Esophagus muscularis mucosa (tissue), 4 donors: Measurements from ENCODE around the gene ULK3.

Experiments
- EP300 ChIP-seq: sonication (generic); formaldehyde crosslinking; IDR thresholded peaks from one replicate; pipeline ENCODE4 v1.6.1; 2017; ENCODE audit warnings: antibody characterized with exemption
- POLR2A ChIP-seq: fragments of 450-650 bp; IDR thresholded peaks from one replicate; pipeline ENCODE4 v1.6.1; 2017; ENCODE audit warnings: antibody characterized with exemption, moderate library complexity, mild to moderate bottlenecking, low read depth
- POLR2AphosphoS5 ChIP-seq, 2 donors: sonication (generic); formaldehyde crosslinking; IDR thresholded peaks; one replicate each; pipeline ENCODE4 v1.6.1; 2017; ENCODE audit warnings: antibody characterized with exemption in 2 of 2
- TF ChIP-seq, protein P1 (sequence below), 3 experiments: fragments of 200-600 bp in 2 of 3; fragments of 450-650 bp in 1 of 3; sonication (generic) in 2 of 3; IDR thresholded peaks; one replicate each; pipeline ENCODE4 v1.5.1; 2017 to 2019; ENCODE audit warnings: antibody characterized with exemption in 3 of 3, mild to moderate bottlenecking in 2 of 3, moderate library complexity in 1 of 3

DNA sequence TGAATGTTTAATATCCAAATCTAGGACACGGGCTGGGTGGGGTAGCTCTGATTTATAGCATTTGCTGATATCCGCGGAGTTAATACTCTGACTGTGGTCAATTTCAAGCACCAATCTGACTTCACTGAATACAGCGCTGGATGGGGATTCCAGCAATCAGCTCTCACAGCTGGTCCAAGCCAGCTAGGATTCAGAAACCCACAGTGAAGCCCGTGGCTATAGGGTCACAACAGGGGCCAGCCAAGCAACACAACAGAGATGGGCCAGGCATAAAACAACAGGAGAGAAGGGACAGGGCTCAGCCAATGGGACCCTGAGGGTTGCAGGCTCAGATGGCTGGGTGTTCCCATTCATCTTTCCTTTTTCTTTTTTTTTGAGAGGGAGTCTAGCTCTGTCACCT, 35.7 kb downstream of the ULK3 start:
- TF ChIP-seq POLR2A = no peak
- TF ChIP-seq, protein P1, sequence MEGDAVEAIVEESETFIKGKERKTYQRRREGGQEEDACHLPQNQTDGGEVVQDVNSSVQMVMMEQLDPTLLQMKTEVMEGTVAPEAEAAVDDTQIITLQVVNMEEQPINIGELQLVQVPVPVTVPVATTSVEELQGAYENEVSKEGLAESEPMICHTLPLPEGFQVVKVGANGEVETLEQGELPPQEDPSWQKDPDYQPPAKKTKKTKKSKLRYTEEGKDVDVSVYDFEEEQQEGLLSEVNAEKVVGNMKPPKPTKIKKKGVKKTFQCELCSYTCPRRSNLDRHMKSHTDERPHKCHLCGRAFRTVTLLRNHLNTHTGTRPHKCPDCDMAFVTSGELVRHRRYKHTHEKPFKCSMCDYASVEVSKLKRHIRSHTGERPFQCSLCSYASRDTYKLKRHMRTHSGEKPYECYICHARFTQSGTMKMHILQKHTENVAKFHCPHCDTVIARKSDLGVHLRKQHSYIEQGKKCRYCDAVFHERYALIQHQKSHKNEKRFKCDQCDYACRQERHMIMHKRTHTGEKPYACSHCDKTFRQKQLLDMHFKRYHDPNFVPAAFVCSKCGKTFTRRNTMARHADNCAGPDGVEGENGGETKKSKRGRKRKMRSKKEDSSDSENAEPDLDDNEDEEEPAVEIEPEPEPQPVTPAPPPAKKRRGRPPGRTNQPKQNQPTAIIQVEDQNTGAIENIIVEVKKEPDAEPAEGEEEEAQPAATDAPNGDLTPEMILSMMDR (IDR thresholded peaks at IDR 0.05) = no peak
- no peak for TF ChIP-seq POLR2AphosphoS5 (IDR thresholded peaks at IDR 0.05)
- TF ChIP-seq EP300 = no peak
